HG03159 (cell line): ENCODE measurements around the gene BUD31.
"Not testable (repeated sequence)": the region's sequence is repeated elsewhere in the genome, so short reads cannot be mapped to it uniquely, and the experiment has no call there.

Experiments used
- ATAC-seq: cut with Tn5 transposase; IDR thresholded peaks from one replicate; pipeline ENCODE4 v1.9.1; 2021; ENCODE audit warnings: mild to moderate bottlenecking, moderate library complexity; ENCODE audit not compliant: unreplicated experiment

The BUD31 gene

GRCh38 chr7:99408379-99409191 lies at the start of gene BUD31, which contains the start of gene PDAP1:
BUD31 (plus strand) TSS chr7:99408969; CDS start chr7:99411093, 2,124 bp downstream.
PDAP1 (minus strand) TSS chr7:99408597; CDS start chr7:99408548, 49 bp downstream.
- ATAC-seq = peak; percentile 81

GRCh38 chr7:99359465-99360154 lies 49.2 kb upstream of the BUD31 start:
- ATAC-seq = no peak

- no peak for ATAC-seq
Observed at GRCh38 chr7:99362801-99363200, 46.0 kb upstream of the BUD31 start.

DNA sequence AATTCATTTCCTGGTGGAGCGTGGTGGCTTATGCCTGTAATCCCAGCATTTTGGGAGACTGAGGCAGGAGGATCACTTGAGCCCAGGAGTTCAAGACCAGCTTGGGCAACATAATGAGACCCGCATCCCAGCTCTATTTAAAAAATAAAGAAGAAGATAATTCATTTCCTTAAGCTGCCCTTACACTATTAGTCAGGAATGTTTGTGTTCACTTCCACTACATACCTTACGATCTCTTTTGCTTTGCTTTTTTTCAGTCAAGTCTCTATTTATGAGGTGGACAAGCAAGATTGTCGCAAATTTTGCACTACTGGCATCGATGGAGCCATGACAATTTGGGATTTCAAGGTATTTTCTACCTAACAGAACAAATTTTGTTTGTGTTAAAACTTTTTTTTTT lies 45.5 kb upstream of the BUD31 start:
- ATAC-seq = no peak

- ATAC-seq = no peak
Observed at GRCh38 chr7:99365318-99366141, 43.2 kb upstream of the BUD31 start.

DNA sequence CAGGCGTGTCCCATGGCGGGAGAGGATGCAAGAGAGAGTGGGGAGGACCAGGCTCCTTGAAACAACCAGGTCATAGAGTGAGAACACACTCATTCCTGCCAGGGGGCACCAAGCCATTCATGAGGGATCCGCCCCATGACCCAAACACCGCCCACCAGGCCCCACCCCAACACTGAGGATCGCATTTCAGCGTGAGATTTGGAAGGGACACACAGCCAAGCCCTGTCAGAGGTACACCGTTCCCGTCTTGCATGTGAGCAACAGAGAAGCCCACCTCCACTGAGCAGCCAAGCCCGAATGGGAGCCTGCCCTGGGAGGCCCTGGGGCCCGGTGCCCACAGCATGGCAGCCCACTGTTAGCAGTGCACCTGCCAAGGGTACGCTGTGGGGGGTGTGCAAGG lies 42.1 kb upstream of the BUD31 start:
- ATAC-seq = no peak

DNA sequence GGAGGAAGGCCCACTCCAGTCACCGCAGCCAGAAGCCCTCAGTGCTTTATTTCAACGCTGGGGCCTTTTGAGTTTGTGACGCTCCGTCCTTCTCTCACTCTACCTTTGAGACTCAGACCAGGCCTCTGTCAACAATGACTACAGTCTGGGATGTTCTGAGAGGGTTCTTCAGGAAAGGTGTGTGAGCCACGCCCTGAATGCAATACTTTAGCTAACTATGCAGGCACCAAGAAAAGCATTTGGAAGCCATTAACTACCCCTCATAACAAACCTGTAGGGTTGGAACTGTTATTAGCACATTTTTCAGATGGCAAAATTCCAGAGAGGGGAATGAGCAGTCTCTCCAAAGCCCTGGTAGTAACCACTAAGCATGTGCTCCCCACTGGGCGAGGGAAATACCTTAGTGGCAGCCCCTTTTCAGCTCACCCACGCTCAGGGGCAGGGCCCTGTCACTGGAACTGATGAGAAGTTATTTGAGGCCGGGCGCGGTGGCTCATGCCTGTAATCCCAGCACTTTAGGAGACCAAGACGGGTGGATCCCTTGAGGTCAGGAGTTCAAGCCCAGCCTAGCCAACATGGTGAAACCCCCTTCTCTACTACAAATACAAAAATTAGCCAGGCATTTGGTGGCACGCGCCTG lies 39.9 kb upstream of the BUD31 start:
- ATAC-seq = no peak

DNA sequence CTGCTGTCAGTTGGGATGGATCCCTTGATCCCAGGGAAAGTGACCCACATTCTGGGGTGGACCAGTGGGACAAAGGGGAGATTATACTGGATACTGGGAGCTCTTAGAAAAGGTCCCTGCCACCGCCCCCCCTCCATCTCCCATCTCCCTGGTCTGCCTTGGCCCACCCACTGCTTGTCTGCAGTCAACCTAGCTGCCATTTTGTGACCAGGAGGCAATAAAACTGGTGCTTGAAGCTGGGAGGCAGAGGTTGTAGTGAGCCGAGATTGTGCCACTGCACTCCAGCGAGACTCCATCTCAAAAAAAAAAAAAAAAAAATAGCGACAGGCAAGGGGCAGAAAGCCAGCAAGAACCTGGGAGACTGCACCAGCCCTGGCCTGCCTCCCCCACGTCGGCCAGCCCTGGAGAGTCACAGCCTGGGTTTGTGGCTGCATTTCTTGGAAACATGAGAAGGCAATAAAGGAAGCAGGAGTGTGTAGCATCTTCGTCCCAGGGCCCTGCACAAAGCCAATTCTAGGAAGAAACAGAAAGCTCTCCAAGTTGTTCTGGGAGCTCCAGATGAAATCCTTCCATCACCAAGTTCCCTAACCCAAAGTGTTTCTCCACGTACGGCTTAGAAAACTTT lies 38.9 kb upstream of the BUD31 start:
- ATAC-seq = no peak

- no peak for ATAC-seq
Observed at GRCh38 chr7:99371376-99371920, 37.3 kb upstream of the BUD31 start.

DNA sequence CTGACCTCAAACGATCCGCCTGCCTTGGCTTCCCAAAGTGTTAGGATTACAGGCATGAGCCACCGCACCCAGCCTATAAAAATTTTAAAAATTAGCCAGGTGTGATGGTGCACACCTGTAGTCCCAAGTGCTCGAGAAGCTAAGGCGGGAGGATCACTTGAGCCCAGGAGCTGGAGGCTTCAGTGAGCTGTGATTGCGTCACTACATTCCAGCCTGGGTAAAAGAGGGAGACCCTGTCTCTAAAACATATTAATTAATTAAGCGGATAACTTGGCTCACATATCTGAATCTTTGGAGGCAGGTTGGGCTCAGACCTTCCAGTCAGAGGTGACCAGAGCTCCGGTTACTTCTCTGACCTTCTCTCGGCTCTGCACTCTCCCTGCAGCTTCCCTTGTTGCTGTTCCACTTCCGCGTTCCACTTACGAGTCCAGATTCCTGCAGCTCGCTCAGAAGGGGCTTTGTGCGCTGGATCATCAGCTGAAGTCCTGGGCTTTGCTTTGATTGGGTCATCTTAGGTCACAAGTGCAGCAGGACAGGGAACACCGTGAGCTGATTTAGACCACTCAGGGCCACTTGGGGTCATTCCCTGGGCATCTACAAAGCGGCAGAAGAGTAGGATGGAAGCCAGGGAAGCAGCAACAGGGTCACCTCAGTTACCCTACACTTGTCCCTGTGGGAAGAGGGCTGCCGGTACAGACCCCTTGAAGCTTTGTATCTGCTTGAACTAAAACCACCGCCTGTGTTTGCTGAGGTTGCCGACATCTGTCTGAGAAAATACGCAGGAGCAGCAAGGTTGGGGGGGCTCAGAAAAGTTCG lies 36.3 kb upstream of the BUD31 start:
- ATAC-seq = no peak

GRCh38 chr7:99373091-99374066 lies 35.4 kb upstream of the BUD31 start:
- no peak for ATAC-seq

GRCh38 chr7:99374111-99375064 lies 34.4 kb upstream of the BUD31 start, which contains the start of gene ARPC1B:
ARPC1B (plus strand) TSS chr7:99374730; CDS start chr7:99385715, 10,985 bp downstream.
- ATAC-seq = peak; percentile 55

DNA sequence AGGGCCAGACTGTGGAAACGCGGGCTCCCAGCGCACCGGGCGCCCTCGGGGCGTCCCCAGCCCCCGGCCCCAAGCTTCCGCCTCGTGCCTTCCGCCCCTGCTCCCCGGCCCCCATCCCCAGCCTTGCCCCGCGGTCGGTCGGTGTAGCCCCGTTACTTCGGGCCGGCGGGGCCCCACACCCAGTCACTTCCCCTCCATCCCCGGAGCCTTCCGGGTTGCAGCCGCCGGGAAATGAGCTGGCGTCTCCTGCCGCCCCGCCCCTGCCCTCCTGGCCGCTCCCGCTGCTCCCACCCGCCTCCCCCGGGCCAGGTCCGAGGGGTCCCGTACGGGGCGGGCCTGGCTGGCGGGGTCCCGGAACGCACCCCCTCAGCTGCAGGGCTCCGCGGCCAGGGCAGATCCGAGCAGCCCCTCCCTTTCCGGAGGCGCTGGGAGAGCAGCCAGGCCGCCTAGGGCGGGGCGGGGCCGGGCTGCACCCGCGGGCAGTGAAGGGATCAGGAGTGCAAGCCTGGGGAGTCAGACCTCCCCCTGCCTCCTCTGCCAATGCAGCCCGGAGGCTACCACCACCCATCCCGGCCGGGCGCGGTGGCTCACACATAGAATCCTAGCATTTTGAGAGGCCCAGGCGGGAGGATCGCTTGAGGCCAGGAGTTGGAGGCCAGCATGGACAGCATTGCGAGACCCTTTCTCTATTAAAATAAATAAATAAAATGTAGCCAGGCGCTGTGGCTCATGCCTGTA lies 33.5 kb upstream of the BUD31 start:
- peak; percentile 44 for ATAC-seq

DNA sequence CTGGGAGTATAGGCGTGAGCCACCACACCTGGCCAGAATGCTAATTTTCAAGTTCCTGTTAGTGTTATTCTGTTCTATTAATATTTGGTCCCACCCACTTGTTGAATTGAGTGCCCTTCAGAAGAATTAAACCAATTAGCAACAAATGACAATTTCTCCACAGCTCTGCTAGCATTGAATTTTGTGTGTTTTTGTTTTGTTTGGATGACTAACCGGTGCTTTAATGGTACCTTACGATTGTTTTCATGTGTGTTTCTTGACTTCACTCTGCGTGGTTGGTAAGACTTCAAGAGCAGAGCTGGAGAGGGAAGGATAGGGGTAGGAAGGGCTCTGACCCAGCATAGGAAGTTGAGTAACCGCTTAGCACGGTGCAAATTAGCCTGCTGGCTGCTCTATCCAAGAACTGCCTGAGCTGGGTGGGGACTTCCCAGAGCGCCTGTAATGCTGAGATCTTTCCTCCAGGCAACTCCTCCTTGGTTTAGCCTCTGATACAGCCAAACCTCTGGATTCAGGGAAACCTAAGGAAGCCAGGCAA lies 29.7 kb upstream of the BUD31 start:
- ATAC-seq = no peak

DNA sequence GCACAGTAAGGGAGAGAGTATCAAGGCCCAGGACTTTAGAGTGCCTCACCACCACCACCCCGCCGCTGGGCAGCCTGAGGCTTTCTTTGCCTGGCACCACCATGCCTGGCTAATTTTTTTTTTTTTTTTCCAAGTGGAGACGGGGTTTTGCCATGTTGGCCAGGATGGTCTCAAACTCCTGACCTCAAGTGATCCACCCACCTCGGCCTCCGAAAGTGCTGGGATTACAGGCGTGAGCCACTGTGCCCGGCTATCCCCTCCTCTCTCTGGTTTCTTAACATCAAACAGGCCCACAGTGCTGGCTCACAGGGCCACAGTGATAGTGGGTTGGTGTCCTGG lies 29.1 kb upstream of the BUD31 start:
- ATAC-seq = not testable (repeated sequence)
